HG02852 (cell line): Measurements from ENCODE around the gene TUBB2A.
A peak's percentile ranks its signal among the peaks of the same experiment; 100 is the strongest.
"Not testable (repeated sequence)": the region's sequence is repeated elsewhere in the genome, so short reads cannot be mapped to it uniquely, and the experiment has no call there.

Source experiments
- ATAC-seq: cut with Tn5 transposase; IDR thresholded peaks from one replicate; pipeline ENCODE4 v1.9.1; 2021; ENCODE audit warnings: mild to moderate bottlenecking, moderate library complexity; ENCODE audit not compliant: unreplicated experiment

TUBB2A gene

GRCh38 chr6:3181105-3181504 is 23.8 kb upstream of the TUBB2A start:
- ATAC-seq = no peak

GRCh38 chr6:3179945-3180344 is 22.6 kb upstream of the TUBB2A start:
- not testable (repeated sequence) for ATAC-seq

GRCh38 chr6:3178666-3179065 is 21.3 kb upstream of the TUBB2A start:
- not testable (repeated sequence) for ATAC-seq

- no peak for ATAC-seq
These were observed 19.4 kb upstream of the TUBB2A start for GRCh38 chr6:3176562-3177355.

GRCh38 chr6:3175715-3176402 is 18.5 kb upstream of the TUBB2A start:
- ATAC-seq = no peak

- ATAC-seq = not testable (repeated sequence)
These were observed 16.3 kb upstream of the TUBB2A start for GRCh38 chr6:3173636-3174089.

- not testable (repeated sequence) for ATAC-seq
These were observed 15.4 kb upstream of the TUBB2A start for GRCh38 chr6:3172789-3173188.

GRCh38 chr6:3171313-3172175 is 14.2 kb upstream of the TUBB2A start:
- not testable (repeated sequence) for ATAC-seq

- not testable (repeated sequence) for ATAC-seq
These were observed 13.3 kb upstream of the TUBB2A start for GRCh38 chr6:3170676-3171075.

- ATAC-seq = not testable (repeated sequence)
These were observed 10.7 kb upstream of the TUBB2A start for GRCh38 chr6:3168046-3168445.

- not testable (repeated sequence) for ATAC-seq
These were observed 9.3 kb upstream of the TUBB2A start for GRCh38 chr6:3166535-3167225.

- no peak for ATAC-seq
These were observed 8.5 kb upstream of the TUBB2A start for GRCh38 chr6:3165631-3166534.

- no peak for ATAC-seq
These were observed 7.0 kb upstream of the TUBB2A start for GRCh38 chr6:3164388-3164787.

- ATAC-seq = peak; percentile 7
These were observed 5.9 kb upstream of the TUBB2A start for GRCh38 chr6:3163248-3163594.

GRCh38 chr6:3162565-3163247 is 5.4 kb upstream of the TUBB2A start:
- ATAC-seq = peak; percentile 74

GRCh38 chr6:3162067-3162497 is 4.7 kb upstream of the TUBB2A start:
- ATAC-seq = no peak

- no peak for ATAC-seq
These were observed 2.7 kb upstream of the TUBB2A start for GRCh38 chr6:3159805-3160781.
